Eye (tissue), 1 donor: Measurements from ENCODE around the gene KCNG4.
A peak's percentile ranks its signal among the peaks of the same experiment; 100 is the strongest.
"Not testable (repeated sequence)": the region's sequence is repeated elsewhere in the genome, so short reads cannot be mapped to it uniquely, and the experiment has no call there.

Experiments
- DNase-seq: peaks from one replicate; pipeline ENCODE4 v3.0.0-alpha.2; 2015

KCNG4 gene

GRCh38 chr16:84234321-84235241 lies 5.2 kb downstream of the KCNG4 start:
- peak; percentile 42 for DNase-seq

GRCh38 chr16:84233748-84234147 lies 6.1 kb downstream of the KCNG4 start:
- DNase-seq: no peak

- DNase-seq: no peak
Observed at GRCh38 chr16:84232969-84233368, 6.8 kb downstream of the KCNG4 start.

- DNase-seq: no peak
Observed at GRCh38 chr16:84232060-84232459, 7.8 kb downstream of the KCNG4 start.

- DNase-seq: no peak
Observed at GRCh38 chr16:84229471-84229870, 10.3 kb downstream of the KCNG4 start.

- peak; percentile 70 for DNase-seq
Observed at GRCh38 chr16:84228256-84228838, 11.5 kb downstream of the KCNG4 start.

- DNase-seq: no peak
Observed at GRCh38 chr16:84227548-84227947, 12.3 kb downstream of the KCNG4 start.

- DNase-seq: no peak
Observed at GRCh38 chr16:84226026-84226425, 13.8 kb downstream of the KCNG4 start.

GRCh38 chr16:84225571-84225970 lies 14.2 kb downstream of the KCNG4 start:
- DNase-seq: no peak

- no peak for DNase-seq
Observed at GRCh38 chr16:84225126-84225525, 14.7 kb downstream of the KCNG4 start.

- DNase-seq: no peak
Observed at GRCh38 chr16:84224554-84224953, 15.3 kb downstream of the KCNG4 start.

GRCh38 chr16:84223456-84223855 lies 16.4 kb downstream of the KCNG4 start:
- no peak for DNase-seq

- no peak for DNase-seq
Observed at GRCh38 chr16:84220851-84221250, 19.0 kb downstream of the KCNG4 start.

- no peak for DNase-seq
Observed at GRCh38 chr16:84218956-84219355, 20.9 kb downstream of the KCNG4 start.

GRCh38 chr16:84218176-84218823 lies 21.5 kb downstream of the KCNG4 start:
- DNase-seq: peak; percentile 24

- DNase-seq: not testable (repeated sequence)
Observed at GRCh38 chr16:84216144-84216543, 23.7 kb downstream of the KCNG4 start.

- DNase-seq: peak; percentile 47
Observed at GRCh38 chr16:84215531-84215930, 24.3 kb downstream of the KCNG4 start.

- no peak for DNase-seq
Observed at GRCh38 chr16:84214451-84215066, 25.3 kb downstream of the KCNG4 start.

- no peak for DNase-seq
Observed at GRCh38 chr16:84212631-84213030, 27.2 kb downstream of the KCNG4 start.

- no peak for DNase-seq
Observed at GRCh38 chr16:84212154-84212553, 27.7 kb downstream of the KCNG4 start.

GRCh38 chr16:84209989-84210388 lies 29.8 kb downstream of the KCNG4 start:
- no peak for DNase-seq

GRCh38 chr16:84207879-84208278 lies 31.9 kb downstream of the KCNG4 start:
- DNase-seq: no peak

- no peak for DNase-seq
Observed at GRCh38 chr16:84207251-84207650, 32.6 kb downstream of the KCNG4 start.
